ENCODE data around the gene PNPLA1.

Gene PNPLA1

GRCh38 chr6:36226438-36227047, 43.3 kb upstream of the PNPLA1 start (continued):
- TF ChIP-seq ZFP37 (tag by site-specific recombination; IDR thresholded peaks at IDR 0.05) = no peak
- TF ChIP-seq ZNF37A (tag by site-specific recombination; IDR thresholded peaks at IDR 0.05) = no peak
- no peak for TF ChIP-seq ZNF354C (tag by site-specific recombination; IDR thresholded peaks at IDR 0.05; ENCODE audit: borderline replicate concordance, low read depth)
- TF ChIP-seq SP3 (tag by site-specific recombination; IDR thresholded peaks at IDR 0.05) = no peak
- no peak for TF ChIP-seq ZNF169 (tag by site-specific recombination; IDR thresholded peaks at IDR 0.05)
- TF ChIP-seq HOXD13 (CRISPR knock-in tag; IDR thresholded peaks at IDR 0.05; ENCODE audit: borderline replicate concordance) = no peak
- no peak for TF ChIP-seq ZSCAN16 (tag by site-specific recombination; IDR thresholded peaks at IDR 0.05)
- TF ChIP-seq FEZF1 (tag by site-specific recombination; IDR thresholded peaks at IDR 0.05) = peak; percentile 11; the same call in 1 of the 2 replicates
- TF ChIP-seq SP2 (tag by site-specific recombination; IDR thresholded peaks at IDR 0.05) = no peak
- TF ChIP-seq ZNF621 (tag by site-specific recombination; IDR thresholded peaks at IDR 0.05) = no peak
- TF ChIP-seq ZNF837 (tag by site-specific recombination; IDR thresholded peaks at IDR 0.05) = no peak
- TF ChIP-seq HOXC10 (CRISPR knock-in tag; IDR thresholded peaks at IDR 0.05) = no peak
- no peak for TF ChIP-seq ZNF2 (tag by site-specific recombination; IDR thresholded peaks at IDR 0.05)
- no peak for TF ChIP-seq CTCF (tag by site-specific recombination; IDR thresholded peaks at IDR 0.05)
- TF ChIP-seq ZNF747 (tag by site-specific recombination; IDR thresholded peaks at IDR 0.05) = no peak

GRCh38 chr6:36227379-36228228, 42.3 kb upstream of the PNPLA1 start:
- POLR2A ChIA-PET = interaction anchor here (0.6 kb wide), 2 partner anchors 9 to 103 kb away, joined by 3 read pairs; no protein-coding TSS in a partner anchor
- Histone ChIP-seq H3K36me3 (ENCODE audit: control insufficient read depth in 2 of 2, insufficient read depth in 1 of 2, low read length in 2 of 2) (peaks cover 15 to 77% of the 10 kb centered on the region in 2 experiments), H3K27ac (ENCODE audit: extremely low read depth, low read depth, low read length) (peak overlapping the region; percentile 47)
- TF ChIP-seq HIC1 (tag by site-specific recombination; IDR thresholded peaks at IDR 0.05) = no peak
- no peak for TF ChIP-seq ZNF132 (tag by site-specific recombination; IDR thresholded peaks at IDR 0.05; ENCODE audit: borderline replicate concordance)
- TF ChIP-seq ZFHX2 (tag by site-specific recombination; conservative IDR thresholded peaks at IDR 0.05) = peak; percentile 84
- TF ChIP-seq ZNF670 (tag by site-specific recombination; IDR thresholded peaks at IDR 0.05; ENCODE audit: low read depth) = no peak
- TF ChIP-seq ZNF366 (tag by site-specific recombination; conservative IDR thresholded peaks at IDR 0.05) = no peak
- no peak for TF ChIP-seq ZNF639 (tag by site-specific recombination; IDR thresholded peaks at IDR 0.05)
- no peak for TF ChIP-seq MZF1 (tag by site-specific recombination; IDR thresholded peaks at IDR 0.05; ENCODE audit: borderline replicate concordance)
- no peak for TF ChIP-seq ZNF514 (tag by site-specific recombination; IDR thresholded peaks at IDR 0.05)
- no peak for TF ChIP-seq KLF8 (tag by site-specific recombination; IDR thresholded peaks at IDR 0.05)
- no peak for TF ChIP-seq ZNF211 (tag by site-specific recombination; IDR thresholded peaks at IDR 0.05; ENCODE audit: low read depth)
- TF ChIP-seq ZNF623 (tag by site-specific recombination; IDR thresholded peaks at IDR 0.05) = no peak
- no peak for TF ChIP-seq KLF1 (tag by site-specific recombination; IDR thresholded peaks at IDR 0.05)
- TF ChIP-seq ZNF394 (tag by site-specific recombination; IDR thresholded peaks at IDR 0.05; ENCODE audit: borderline replicate concordance) = no peak
- no peak for TF ChIP-seq ZBTB6 (tag by site-specific recombination; IDR thresholded peaks at IDR 0.05)

More at GRCh38 chr6:36227379-36228228, 42.3 kb upstream of the PNPLA1 start:
- no peaks in the 10 kb centered on the region for H3K9me3 ChIP-seq (ENCODE audit: control insufficient read depth, insufficient read depth, low read depth, low read length)
- H3K4me3 ChIP-seq (ENCODE audit: low read depth, low read length) = no peak overlapping the region
- peaks cover 33% of the 10 kb centered on the region for H3K4me1 ChIP-seq (ENCODE audit: control insufficient read depth, insufficient read depth, low read length)
- CTCF ChIA-PET = interaction anchor here (1.1 to 2.1 kb wide), 4 partner anchors 11 to 146 kb away, joined by 3 to 11 read pairs (median 3); no protein-coding TSS in a partner anchor

Measured in HEK293 (cell line).